SK-N-MC (cell line): Measurements from ENCODE around the gene PNMA6F.
"Not testable (repeated sequence)": the region's sequence is repeated elsewhere in the genome, so short reads cannot be mapped to it uniquely, and the experiment has no call there.

Experiments used
- EZH2 ChIP-seq: fragments of 200-600 bp; sonication (generic); IDR thresholded peaks from one replicate; pipeline ENCODE4 v1.6.1; 2017; ENCODE audit warnings: antibody characterized with exemption
- FOXP2 ChIP-seq: optimal IDR thresholded peaks from 2 replicates; pipeline ENCODE3; 2011; ENCODE audit warnings: mild to moderate bottlenecking, moderate library complexity; ENCODE audit not compliant: insufficient read depth; ENCODE audit errors: extremely low read length, control extremely low read depth
- POLR2AphosphoS5 ChIP-seq: IDR thresholded peaks from 2 replicates; pipeline ENCODE4 v1.6.1; 2012; ENCODE audit warnings: mild to moderate bottlenecking, low read depth, low read length, borderline replicate concordance

- TF ChIP-seq POLR2AphosphoS5, FOXP2, EZH2: not testable (repeated sequence)
Measured at GRCh38 chrX:153283982-153284381, 37.6 kb downstream of the PNMA6F start.
